Loucy (cell line): ENCODE results near the gene NAV1.

ENCODE experiments used
- H2AFZ ChIP-seq: fragments of 200-600 bp; sonication (generic); 2 replicates; pipeline ENCODE4 v1.6.0; 2016; ENCODE audit warnings: antibody characterized with exemption, mild to moderate bottlenecking, low read length, moderate library complexity
- H3F3A ChIP-seq: fragments of 200-600 bp; 2 replicates; pipeline ENCODE4 v1.6.0; 2016; ENCODE audit warnings: antibody characterized with exemption, low read depth, mild to moderate bottlenecking
- H3K27me3 ChIP-seq: fragments of 200-600 bp; sonication (generic); 2 replicates; pipeline ENCODE4 v1.6.1; 2014; ENCODE audit warnings: low read length, mild to moderate bottlenecking; ENCODE audit not compliant: insufficient read depth, poor library complexity, severe bottlenecking
- H3K36me3 ChIP-seq: fragments of 200-600 bp; sonication (generic); 2 replicates; pipeline ENCODE4 v1.6.1; 2016; ENCODE audit warnings: low read length; ENCODE audit not compliant: insufficient read depth
- H3K4me1 ChIP-seq: fragments of 200-600 bp; sonication (generic); 2 replicates; pipeline ENCODE4 v1.5.1; 2014; ENCODE audit warnings: low read length, mild to moderate bottlenecking; ENCODE audit not compliant: insufficient read depth, poor library complexity, severe bottlenecking
- H3K4me2 ChIP-seq: fragments of 200-600 bp; sonication (generic); 2 replicates; pipeline ENCODE4 v1.6.0; 2014; ENCODE audit warnings: antibody characterized with exemption, low read length, low read depth, mild to moderate bottlenecking; ENCODE audit not compliant: poor library complexity, severe bottlenecking
- H3K4me3 ChIP-seq: fragments of 200-600 bp; sonication (generic); 2 replicates; pipeline ENCODE4 v1.5.1; 2014; ENCODE audit warnings: low read length, mild to moderate bottlenecking, mixed read lengths; ENCODE audit not compliant: poor library complexity, severe bottlenecking
- H3K79me2 ChIP-seq: fragments of 200-600 bp; sonication (generic); 2 replicates; pipeline ENCODE4 v1.6.1; 2014; ENCODE audit warnings: low read length; ENCODE audit not compliant: insufficient read depth
- H3K9ac ChIP-seq: fragments of 200-600 bp; sonication (generic); 2 replicates; pipeline ENCODE4 v1.6.0; 2014; ENCODE audit warnings: mild to moderate bottlenecking, low read depth, low read length, moderate library complexity; ENCODE audit not compliant: poor library complexity, severe bottlenecking
- H3K9me2 ChIP-seq: fragments of 200-600 bp; sonication (generic); replicated peaks from 2 replicates; pipeline ENCODE4 v1.6.1; 2016; ENCODE audit warnings: low read depth, low read length, mixed read lengths
- H3K9me3 ChIP-seq: fragments of 200-600 bp; sonication (generic); 2 replicates; pipeline ENCODE4 v1.6.1; 2014; ENCODE audit warnings: mild to moderate bottlenecking, antibody characterized with exemption, low read length, low read depth; ENCODE audit not compliant: insufficient read depth
- H4K20me1 ChIP-seq: fragments of 200-600 bp; sonication (generic); 2 replicates; pipeline ENCODE4 v1.6.0; 2014; ENCODE audit warnings: antibody characterized with exemption, low read length, mild to moderate bottlenecking; ENCODE audit not compliant: insufficient read depth, poor library complexity, severe bottlenecking
- EZH2phosphoT487 ChIP-seq: fragments of 200-600 bp; IDR thresholded peaks from 2 replicates; pipeline ENCODE4 v1.6.1; 2018; ENCODE audit warnings: antibody characterized with exemption, mild to moderate bottlenecking, moderate library complexity, borderline replicate concordance
- TF ChIP-seq, protein P1 (sequence below): fragments of 200-600 bp; sonication (generic); conservative IDR thresholded peaks from 2 replicates; pipeline ENCODE4 v1.5.1; 2014; ENCODE audit warnings: mild to moderate bottlenecking, antibody characterized with exemption, low read length

The NAV1 gene

DNA sequence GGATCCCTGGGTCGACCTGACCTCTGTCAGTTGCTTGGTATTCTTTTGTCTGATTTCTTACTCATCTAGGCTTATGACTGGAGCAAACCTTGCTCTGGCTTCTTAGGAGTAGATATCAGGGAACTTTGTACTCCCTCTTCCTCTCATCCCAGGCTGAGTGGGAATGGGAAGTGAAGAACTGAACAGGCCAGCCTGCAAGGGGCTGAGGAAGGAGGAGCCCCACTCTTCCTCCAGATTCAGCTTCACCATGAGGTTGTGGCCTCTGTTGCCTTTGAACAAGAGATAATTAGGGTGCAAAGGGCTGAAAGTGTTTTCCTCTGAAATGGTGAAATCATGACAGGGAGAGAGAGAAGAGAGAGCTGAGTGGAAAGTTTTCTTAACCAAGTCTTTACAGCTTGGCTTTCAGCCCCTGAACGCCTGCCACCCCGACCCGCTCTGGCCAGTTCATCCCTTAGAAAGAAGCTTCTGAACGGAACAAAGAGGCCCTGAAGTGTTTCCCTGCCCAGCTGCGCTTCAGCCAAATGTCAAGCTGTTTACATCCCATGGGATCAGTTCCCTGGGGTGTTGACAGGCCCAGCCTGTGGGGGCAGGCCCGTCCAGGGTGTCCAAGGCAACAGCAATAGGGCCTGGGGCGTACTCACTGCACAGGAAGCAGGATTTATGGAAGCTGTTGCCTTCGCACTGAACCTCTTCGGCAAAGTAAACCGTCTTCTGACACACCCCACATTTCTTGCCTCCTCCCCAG lies 43.2 kb upstream of the NAV1 start:
- Histone ChIP-seq H3K9me2 (no peaks in the 10 kb centered on the region), H3K36me3 (peaks cover 35% of the 10 kb centered on the region; the same call in 1 of the 2 replicates), H3K4me1 (peaks cover 3% of the 10 kb centered on the region), H3F3A (no peaks in the 10 kb centered on the region), H3K9me3 (no peaks in the 10 kb centered on the region), H3K4me3 (no peak overlapping the region), H4K20me1 (no peaks in the 10 kb centered on the region), H2AFZ (no peak overlapping the region), H3K4me2 (no peak overlapping the region), H3K79me2 (peaks cover 19% of the 10 kb centered on the region), H3K9ac (no peak overlapping the region), H3K27me3 (no peaks in the 10 kb centered on the region)
- no peak for TF ChIP-seq EZH2phosphoT487
- TF ChIP-seq, protein P1, sequence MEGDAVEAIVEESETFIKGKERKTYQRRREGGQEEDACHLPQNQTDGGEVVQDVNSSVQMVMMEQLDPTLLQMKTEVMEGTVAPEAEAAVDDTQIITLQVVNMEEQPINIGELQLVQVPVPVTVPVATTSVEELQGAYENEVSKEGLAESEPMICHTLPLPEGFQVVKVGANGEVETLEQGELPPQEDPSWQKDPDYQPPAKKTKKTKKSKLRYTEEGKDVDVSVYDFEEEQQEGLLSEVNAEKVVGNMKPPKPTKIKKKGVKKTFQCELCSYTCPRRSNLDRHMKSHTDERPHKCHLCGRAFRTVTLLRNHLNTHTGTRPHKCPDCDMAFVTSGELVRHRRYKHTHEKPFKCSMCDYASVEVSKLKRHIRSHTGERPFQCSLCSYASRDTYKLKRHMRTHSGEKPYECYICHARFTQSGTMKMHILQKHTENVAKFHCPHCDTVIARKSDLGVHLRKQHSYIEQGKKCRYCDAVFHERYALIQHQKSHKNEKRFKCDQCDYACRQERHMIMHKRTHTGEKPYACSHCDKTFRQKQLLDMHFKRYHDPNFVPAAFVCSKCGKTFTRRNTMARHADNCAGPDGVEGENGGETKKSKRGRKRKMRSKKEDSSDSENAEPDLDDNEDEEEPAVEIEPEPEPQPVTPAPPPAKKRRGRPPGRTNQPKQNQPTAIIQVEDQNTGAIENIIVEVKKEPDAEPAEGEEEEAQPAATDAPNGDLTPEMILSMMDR, result no peak

DNA sequence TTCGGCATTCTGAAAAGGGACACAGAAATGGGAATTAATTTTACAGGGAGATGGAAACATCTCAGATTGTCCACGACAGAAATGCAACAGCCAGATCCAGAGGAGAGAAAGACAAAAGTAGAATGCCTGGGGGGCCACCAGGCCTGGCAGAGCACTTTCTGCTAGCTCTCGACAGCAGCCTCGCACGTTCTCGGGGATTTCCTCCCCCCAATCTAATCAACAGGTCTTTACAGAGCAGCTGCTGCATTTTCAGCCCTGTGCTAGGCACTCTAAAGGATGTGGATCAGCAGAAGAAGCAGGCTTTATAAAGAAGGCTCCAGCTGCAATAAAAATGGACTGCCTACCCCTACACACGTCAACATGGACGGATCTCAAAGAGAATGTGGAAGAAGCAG lies 42.6 kb upstream of the NAV1 start:
- Histone ChIP-seq H3K4me2 (no peak overlapping the region), H2AFZ (no peak overlapping the region), H3K9ac (no peak overlapping the region), H3K9me2 (no peaks in the 10 kb centered on the region), H3F3A (no peaks in the 10 kb centered on the region), H4K20me1 (no peaks in the 10 kb centered on the region), H3K4me1 (peaks cover 9% of the 10 kb centered on the region), H3K9me3 (no peaks in the 10 kb centered on the region), H3K27me3 (no peaks in the 10 kb centered on the region), H3K36me3 (peaks cover 35% of the 10 kb centered on the region; the same call in 1 of the 2 replicates), H3K79me2 (peaks cover 25% of the 10 kb centered on the region), H3K4me3 (no peak overlapping the region)
- TF ChIP-seq, protein P1, result no peak
- TF ChIP-seq EZH2phosphoT487, result no peak

DNA sequence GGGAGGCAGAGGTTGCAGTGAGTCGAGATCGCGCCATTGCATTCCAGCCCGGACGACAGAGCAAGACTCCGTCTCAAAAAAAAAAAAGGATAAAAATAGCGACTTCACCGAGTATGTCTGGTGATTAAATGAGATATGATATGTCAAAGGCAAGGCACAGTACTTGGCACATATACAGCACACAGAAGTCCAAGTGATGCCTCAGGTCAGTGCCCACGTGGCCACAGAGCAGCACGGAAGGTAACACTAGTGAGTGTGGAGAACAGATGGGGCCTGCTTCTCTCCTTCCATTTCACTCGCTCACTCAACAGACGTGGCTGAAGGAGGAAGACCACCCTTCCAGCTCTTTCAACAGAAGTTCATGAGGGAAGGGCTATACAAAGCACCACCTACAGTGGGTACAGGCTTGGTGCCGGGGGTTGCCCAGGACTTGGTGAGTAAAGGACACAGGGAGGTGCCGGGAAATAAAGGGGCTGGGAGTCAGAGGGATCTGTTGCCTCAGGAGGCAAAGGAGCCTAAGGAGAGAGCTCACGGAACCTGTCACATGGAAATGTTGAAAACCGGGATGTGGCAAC lies 40.9 kb upstream of the NAV1 start:
- Histone ChIP-seq H3K4me3 (no peak overlapping the region), H4K20me1 (no peaks in the 10 kb centered on the region), H3K9ac (no peak overlapping the region), H3K27me3 (no peaks in the 10 kb centered on the region), H3K36me3 (peaks cover 26% of the 10 kb centered on the region; the same call in 1 of the 2 replicates), H3K9me2 (no peaks in the 10 kb centered on the region), H3K4me1 (peaks cover 18% of the 10 kb centered on the region), H3K9me3 (no peaks in the 10 kb centered on the region), H3K79me2 (peaks cover 39% of the 10 kb centered on the region), H3K4me2 (no peak overlapping the region), H2AFZ (no peak overlapping the region), H3F3A (no peaks in the 10 kb centered on the region)
- TF ChIP-seq EZH2phosphoT487, result no peak
- TF ChIP-seq, protein P1, result no peak
